H1 (cell line): Measurements from ENCODE around the gene ABITRAM. TPM values are rescaled to one million over a fixed set of nuclear protein-coding genes. Genes with fewer than 3 reads are reported as not detected.

ENCODE experiments used
- CTCF ChIA-PET: fragments of 300-600 bp; sonication (Branson Sonifier 250); formaldehyde crosslinking; loops from one replicate; lab custom pipeline; 2021; ENCODE audit not compliant: partially characterized antibody; lab: Charles Lee
- POLR2A ChIA-PET: fragments of 300-600 bp; sonication (Branson Sonifier 250); formaldehyde crosslinking; loops from one replicate; lab custom pipeline; 2021; ENCODE audit warnings: inconsistent platforms; ENCODE audit not compliant: partially characterized antibody; lab: Charles Lee
- DNase-seq, 2 experiments: peaks; one replicate each; pipeline versions ENCODE4 v3.0.0 to v3.0.0-alpha.2; 2010 to 2022; ENCODE audit warnings: low spot score in 2 of 2, low read depth in 1 of 2, mixed read lengths in 1 of 2
- FAIRE-seq: peaks from 2 replicates; lab custom pipeline; 2011; peaks lifted over from hg19 to GRCh38; lab: Jason Lieb, UNC
- H2AFZ ChIP-seq: 2 replicates; pipeline ENCODE4 v1.8.1; 2012; ENCODE audit warnings: low read length, inconsistent platforms
- H2AK5ac ChIP-seq: 2 replicates; pipeline ENCODE4 v1.6.1; 2013; ENCODE audit warnings: low read depth, low read length
- H2BK120ac ChIP-seq: replicated peaks from 2 replicates; pipeline ENCODE3; 2013; ENCODE audit warnings: low read depth, low read length, inconsistent platforms
- H2BK12ac ChIP-seq: 2 replicates; pipeline ENCODE4 v1.6.1; 2013; ENCODE audit warnings: low read depth, low read length
- H2BK15ac ChIP-seq: 2 replicates; pipeline ENCODE4 v1.6.1; 2013; ENCODE audit warnings: low read length
- H2BK20ac ChIP-seq: 2 replicates; pipeline ENCODE4 v1.6.1; 2013; ENCODE audit warnings: low read length
- H2BK5ac ChIP-seq: 2 replicates; pipeline ENCODE4 v1.6.1; 2013; ENCODE audit warnings: low read depth, low read length
- H3K14ac ChIP-seq: 2 replicates; pipeline ENCODE4 v1.6.1; 2013; ENCODE audit warnings: inconsistent platforms; ENCODE audit not compliant: insufficient read length
- H3K18ac ChIP-seq: 2 replicates; pipeline ENCODE4 v1.6.1; 2013; ENCODE audit warnings: low read length; ENCODE audit errors: extremely low read depth
- H3K23ac ChIP-seq: 2 replicates; pipeline ENCODE4 v1.6.1; 2013; ENCODE audit warnings: inconsistent platforms; ENCODE audit not compliant: insufficient read length
- H3K23me2 ChIP-seq: 2 replicates; pipeline ENCODE4 v1.6.1; 2013; ENCODE audit warnings: low read depth, low read length
- H3K27ac ChIP-seq: 2 replicates; pipeline ENCODE4 v1.6.1; 2011; ENCODE audit warnings: low read depth, low read length, inconsistent platforms
- H3K27me3 ChIP-seq, 4 experiments: replicated peaks in 1 of 4; 1 replicate in 1 of 4; 2 replicates in 3 of 4; pipeline versions ENCODE4 v1.6.1 to v1.8.1; 2011 to 2013; ENCODE audit warnings: low read length in 3 of 4, mild to moderate bottlenecking in 3 of 4, inconsistent platforms in 2 of 4, mixed read lengths in 2 of 4, moderate library complexity in 1 of 4; ENCODE audit not compliant: control insufficient read depth in 3 of 4, insufficient read depth in 3 of 4; ENCODE audit errors: extremely low read depth in 1 of 4
- H3K36me3 ChIP-seq, 4 experiments: 2 replicates each; pipeline versions ENCODE4 v1.6.1 to v1.8.1; 2011 to 2013; ENCODE audit warnings: mild to moderate bottlenecking in 4 of 4, low read length in 3 of 4, moderate library complexity in 2 of 4, control low read depth in 1 of 4, inconsistent platforms in 1 of 4; ENCODE audit not compliant: insufficient read depth in 4 of 4, control insufficient read depth in 2 of 4
- H3K4ac ChIP-seq: replicated peaks from 2 replicates; pipeline ENCODE3; 2013; ENCODE audit warnings: low read length, low read depth, mixed read lengths, inconsistent platforms; ENCODE audit not compliant: insufficient read length
- H3K4me1 ChIP-seq, 4 experiments: replicated peaks in 1 of 4; 1 replicate in 1 of 4; 2 replicates in 3 of 4; pipeline versions ENCODE4 v1.6.1 to v1.8.1; 2011 to 2013; ENCODE audit warnings: low read length in 3 of 4, inconsistent platforms in 2 of 4, mixed read lengths in 1 of 4; ENCODE audit not compliant: insufficient read depth in 4 of 4, control insufficient read depth in 3 of 4
- H3K4me2 ChIP-seq, 2 experiments: 2 replicates each; pipeline versions ENCODE4 v1.6.1 to v1.8.1; 2011 to 2013; ENCODE audit warnings: low read depth in 2 of 2, low read length in 2 of 2, control low read depth in 1 of 2, inconsistent platforms in 1 of 2, mild to moderate bottlenecking in 1 of 2; ENCODE audit not compliant: insufficient read depth in 1 of 2
- H3K4me3 ChIP-seq, 4 experiments: fragments of 200-600, 300-600 bp in 1 of 4; sonication (generic), shearing (Covaris generic), sonication (Bioruptor Twin) in 1 of 4; 2 replicates each; pipeline versions ENCODE4 v1.5.1 to v1.8.1; 2011 to 2016; ENCODE audit warnings: low read length in 4 of 4, low read depth in 3 of 4, control low read depth in 2 of 4, inconsistent platforms in 2 of 4, mild to moderate bottlenecking in 2 of 4, mixed read lengths in 1 of 4, moderate library complexity in 1 of 4; ENCODE audit not compliant: insufficient read depth in 2 of 4; ENCODE audit errors: extremely low read depth in 1 of 4
- H3K56ac ChIP-seq: replicated peaks from 2 replicates; pipeline ENCODE3; 2013; ENCODE audit warnings: low read depth, mild to moderate bottlenecking, mixed read lengths, low read length, inconsistent platforms; ENCODE audit not compliant: insufficient read length
- H3K79me1 ChIP-seq: 2 replicates; pipeline ENCODE4 v1.6.1; 2013; ENCODE audit warnings: low read depth, low read length, control low read depth
- H3K79me2 ChIP-seq, 2 experiments: 2 replicates each; pipeline versions ENCODE4 v1.6.1 to v1.8.1; 2012 to 2013; ENCODE audit warnings: low read length in 2 of 2, mild to moderate bottlenecking in 2 of 2, inconsistent platforms in 1 of 2; ENCODE audit not compliant: insufficient read depth in 2 of 2, control insufficient read depth in 1 of 2
- H3K9ac ChIP-seq, 4 experiments: replicated peaks in 1 of 4; 1 replicate in 1 of 4; 2 replicates in 3 of 4; pipeline versions ENCODE4 v1.6.1 to v1.8.1; 2011 to 2013; ENCODE audit warnings: low read depth in 3 of 4, low read length in 3 of 4, control low read depth in 2 of 4, mild to moderate bottlenecking in 2 of 4, moderate library complexity in 2 of 4, inconsistent platforms in 1 of 4; ENCODE audit errors: extremely low read depth in 1 of 4
- H3K9me3 ChIP-seq, 2 experiments: 2 replicates each; pipeline versions ENCODE4 v1.6.1 to v1.8.1; 2012 to 2013; ENCODE audit warnings: mild to moderate bottlenecking in 2 of 2, moderate library complexity in 2 of 2, control low read depth in 1 of 2, inconsistent platforms in 1 of 2, low read depth in 1 of 2, low read length in 1 of 2, mixed read lengths in 1 of 2; ENCODE audit not compliant: insufficient read depth in 2 of 2
- H4K20me1 ChIP-seq, 2 experiments: replicated peaks in 1 of 2; 2 replicates each; pipeline versions ENCODE3 to v1.8.1; 2011 to 2013; ENCODE audit warnings: inconsistent platforms in 2 of 2, low read length in 2 of 2, mild to moderate bottlenecking in 1 of 2; ENCODE audit not compliant: insufficient read depth in 2 of 2, control insufficient read depth in 1 of 2
- H4K5ac ChIP-seq: 2 replicates; pipeline ENCODE4 v1.6.1; 2013; ENCODE audit warnings: low read length, low read depth, mixed read lengths, inconsistent platforms; ENCODE audit not compliant: insufficient read length
- H4K8ac ChIP-seq: 2 replicates; pipeline ENCODE4 v1.8.0; 2013; ENCODE audit warnings: mild to moderate bottlenecking, moderate library complexity, low read length, inconsistent platforms; ENCODE audit not compliant: insufficient read depth; ENCODE audit errors: extremely low read depth
- H4K91ac ChIP-seq: replicated peaks from 2 replicates; pipeline ENCODE3; 2013; ENCODE audit warnings: low read length, mixed read lengths, inconsistent platforms; ENCODE audit not compliant: insufficient read length
- EGR1 ChIP-seq: IDR thresholded peaks from 2 replicates; pipeline ENCODE4 v1.6.1; 2011; ENCODE audit warnings: low read depth, low read length, borderline replicate concordance
- GABPA ChIP-seq: IDR thresholded peaks from 2 replicates; pipeline ENCODE4 v1.6.1; 2011; ENCODE audit warnings: mild to moderate bottlenecking, low read length, moderate library complexity, borderline replicate concordance; ENCODE audit not compliant: insufficient read depth
- HDAC2 ChIP-seq, 2 experiments: fragments of 300-600 bp in 1 of 2; sonication (generic) in 1 of 2; IDR thresholded peaks; 2 replicates each; pipeline ENCODE4 v1.6.1; 2011 to 2012; ENCODE audit warnings: low read depth in 2 of 2, low read length in 2 of 2, mild to moderate bottlenecking in 2 of 2, moderate library complexity in 2 of 2, borderline replicate concordance in 1 of 2, inconsistent platforms in 1 of 2
- HDAC6 ChIP-seq: IDR thresholded peaks from one replicate; pipeline ENCODE4 v1.7.1; 2012; ENCODE audit warnings: low read depth, mild to moderate bottlenecking, inconsistent platforms, low read length, moderate library complexity
- NRF1 ChIP-seq: IDR thresholded peaks from 2 replicates; pipeline ENCODE4 v1.6.1; 2011; ENCODE audit warnings: mild to moderate bottlenecking, low read depth, low read length, improper control_type of control experiment
- WGBS, 2 experiments: shearing (Covaris generic) in 1 of 2; methylation state at CpG; one replicate each; pipeline versions ENCODE4 v1.1.6 to v1.1.7; 2013 to 2015; ENCODE audit warnings: low lambda C conversion rate in 2 of 2, mixed read lengths in 2 of 2, inconsistent platforms in 1 of 2, low coverage in 1 of 2, missing lambda C conversion rate in 1 of 2; ENCODE audit not compliant: insufficient replicate concordance in 2 of 2, insufficient coverage in 1 of 2, insufficient read length in 1 of 2; ENCODE audit errors: extremely low coverage in 1 of 2, missing lambda C conversion rate in 1 of 2; 5-methylcytosine and 5-hydroxymethylcytosine counted together
- long read RNA-seq, 2 experiments: library from RNA in 1 of 2; library from capped mRNA in 1 of 2; stranded (forward); transcript quantifications; one replicate each; pipeline ENCODE4 v2.0.0, GENCODE V29; 2021; ENCODE audit warnings: inconsistent platforms in 1 of 2
- polyA minus RNA-seq, 3 experiments: library from RNA; depleted of rRNA, polyadenylated mRNA; stranded (reverse); fragments of >200 nt; gene quantifications; 1 replicate in 2 of 3; 2 replicates in 1 of 3; pipeline ENCODE4 v1.2.3, GENCODE V29; 2011
- polyA plus RNA-seq, 7 experiments: library from polyadenylated mRNA; depleted of rRNA in 3 of 7; stranded (reverse) in 5 of 7; unstranded in 2 of 7; fragments of >200 nt in 5 of 7; fragments of 200-250 nt in 2 of 7; gene quantifications; 1 replicate in 5 of 7; 2 replicates in 1 of 7; 4 replicates in 1 of 7; pipeline versions ENCODE4 v1.2.1 to v1.2.3, GENCODE V29; 2011 to 2013; ENCODE audit warnings: missing spikeins in 2 of 7, mixed read lengths in 2 of 7
- total RNA-seq: library from RNA; stranded (reverse); fragmentation: NEBNext Ultra II Directional; extraction: Animal tissue kit (Norgen Biotek cat#: 25700); gene quantifications from 2 replicates; pipeline ENCODE4 v1.2.1, GENCODE V29; 2021
- TF ChIP-seq, protein P1 (sequence below): IDR thresholded peaks from 2 replicates; pipeline ENCODE4 v1.6.1; 2012; ENCODE audit warnings: low read length, inconsistent platforms

ABITRAM gene
- total RNA-seq (6.9 and 9.0 TPM in 2 replicates), polyA plus RNA-seq (2011; rRNA removed) (5.3 and 8.4 TPM in 2 replicates), polyA minus RNA-seq (2011; rRNA and poly(A)+ RNA removed) (5.7 and 6.0 TPM in 2 replicates)
- polyA plus RNA-seq (2011; cell fraction: cytosol; rRNA removed) = 7.8 TPM
- polyA plus RNA-seq (2011; cell fraction: nucleus; rRNA removed) = 3.0 TPM
- polyA plus RNA-seq (2012, experiment 1 of 2) = 5.7 to 8.2 TPM (median 6.2 TPM) in 4 replicates
- polyA plus RNA-seq (2012, experiment 2 of 2) = 1.4 TPM
- polyA plus RNA-seq (2013, experiment 1 of 2) = 9.6 TPM
- 9.1 TPM for polyA plus RNA-seq (2013, experiment 2 of 2)
- 5.4 TPM for polyA minus RNA-seq (2011; cell fraction: cytosol; rRNA and poly(A)+ RNA removed)
- 4.2 TPM for polyA minus RNA-seq (2011; cell fraction: nucleus; rRNA and poly(A)+ RNA removed)
- long read RNA-seq, experiment 1, transcript FAM206A-201 (6 exons, 2,134 nt) = major isoform, 7 of 14 reads
- long read RNA-seq, experiment 1, partial matches to known transcripts = 6 of 14 reads
- long read RNA-seq, experiment 1, other reads (novel, unspliced or antisense) = 1 of 14 reads
- long read RNA-seq, experiment 2, transcript FAM206A-201 (6 exons, 2,134 nt) = major isoform, 14 of 15 reads
- long read RNA-seq, experiment 2, partial matches to known transcripts = 0 of 15 reads
- long read RNA-seq, experiment 2, other reads (novel, unspliced or antisense) = 0 of 15 reads

GRCh38 chr9:108934323-108934893 is at the start of gene ABITRAM:
Gene ABITRAM, plus strand, starts transcription at chr9:108934400. Its CDS starts 87 bp downstream, at chr9:108934487.
- Histone ChIP-seq H3K56ac (peak within 1 kb of the TSS; percentile 42), H3K27me3 (no peaks in the 10 kb centered on the region), H3K9ac (peak within 1 kb of the TSS; percentile 88 to 91 (median 88)), H2AK5ac (no peak within 1 kb of the TSS), H3K23ac (no peak within 1 kb of the TSS), H3K4me2 (peak within 1 kb of the TSS; percentile 77 to 99), H3K79me1 (peaks cover 2% of the 10 kb centered on the region), H2BK120ac (no peak within 1 kb of the TSS), H2AFZ (peak within 1 kb of the TSS; percentile 100), H2BK5ac (peak within 1 kb of the TSS; percentile 92), H2BK15ac (0 out of 2 replicates have a peak within 1 kb of the TSS, but pooled peaks have one; percentile 76), H4K91ac (peak within 1 kb of the TSS; percentile 96), H3K4me1 (peaks cover 0 to 4% (median under 1%) of the 10 kb centered on the region in 4 experiments; a peak in 4 of 7 replicates), H3K9me3 (no peaks in the 10 kb centered on the region), H3K79me2 (peaks cover 10 to 26% of the 10 kb centered on the region in 2 experiments), H2BK12ac (no peak within 1 kb of the TSS), H3K4me3 (peak within 1 kb of the TSS; percentile 96 to 100 (median 98)), H3K18ac (peak within 1 kb of the TSS; percentile 98), H3K14ac (peak within 1 kb of the TSS; percentile 77), H4K20me1 (no peaks in the 10 kb centered on the region), H4K5ac (peak within 1 kb of the TSS; percentile 98), H3K23me2 (peaks cover 10% of the 10 kb centered on the region), H4K8ac (peak within 1 kb of the TSS; percentile 97), H2BK20ac (no peak within 1 kb of the TSS), H3K27ac (peak within 1 kb of the TSS; percentile 79), H3K4ac (peak within 1 kb of the TSS; percentile 75), H3K36me3 (peaks cover 2 to 9% (median 2%) of the 10 kb centered on the region in 4 experiments; a peak in 3 of 8 replicates)
- POLR2A ChIA-PET = interaction anchor here (0.6 to 1.2 kb wide), 3 partner anchors 12 to 1538 kb away, joined by 3 read pairs; no protein-coding TSS in a partner anchor
- DNase-seq (peak; percentile 38 to 78), FAIRE-seq (no peak)
- CTCF ChIA-PET = interaction anchor here (1.3 kb wide), 1 partner anchor 16 kb away, joined by 6 read pairs; no protein-coding TSS in a partner anchor
- 0% methylated on average over 16 of the region's 47 CpGs; no CpG with 5 or more reads in 1 of the 2 experiments for WGBS, 2 experiments
- TF ChIP-seq EGR1 = peak; percentile 74; the same call in 1 of the 2 replicates
- TF ChIP-seq HDAC2 (IDR thresholded peaks at IDR 0.05; ENCODE audit: borderline replicate concordance in 1 of 2, low read depth in 2 of 2, low read length in 2 of 2) = peak in 1 of 2 experiments; percentile 81; a peak in 1 of 4 replicates
- TF ChIP-seq GABPA = peak; percentile 48; the same call in 1 of the 2 replicates
- TF ChIP-seq HDAC6 = no peak
- TF ChIP-seq, protein P1, sequence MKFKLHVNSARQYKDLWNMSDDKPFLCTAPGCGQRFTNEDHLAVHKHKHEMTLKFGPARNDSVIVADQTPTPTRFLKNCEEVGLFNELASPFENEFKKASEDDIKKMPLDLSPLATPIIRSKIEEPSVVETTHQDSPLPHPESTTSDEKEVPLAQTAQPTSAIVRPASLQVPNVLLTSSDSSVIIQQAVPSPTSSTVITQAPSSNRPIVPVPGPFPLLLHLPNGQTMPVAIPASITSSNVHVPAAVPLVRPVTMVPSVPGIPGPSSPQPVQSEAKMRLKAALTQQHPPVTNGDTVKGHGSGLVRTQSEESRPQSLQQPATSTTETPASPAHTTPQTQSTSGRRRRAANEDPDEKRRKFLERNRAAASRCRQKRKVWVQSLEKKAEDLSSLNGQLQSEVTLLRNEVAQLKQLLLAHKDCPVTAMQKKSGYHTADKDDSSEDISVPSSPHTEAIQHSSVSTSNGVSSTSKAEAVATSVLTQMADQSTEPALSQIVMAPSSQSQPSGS = no peak
- peak; percentile 53; the same call in 1 of the 2 replicates for TF ChIP-seq NRF1
